Ascending aorta (tissue), 2 donors: ENCODE results near the gene RARA. TPM values are rescaled to one million over a fixed set of nuclear protein-coding genes. Genes with fewer than 3 reads are reported as not detected.

Source experiments
- DNase-seq, 2 donors: peaks; one replicate each; pipeline ENCODE4 v3.0.0-alpha.2; 2019; ENCODE audit warnings: low spot score in 2 of 2
- H3K27ac ChIP-seq, 2 donors: fragments of 200-600 bp; sonication (generic); one replicate each; pipeline ENCODE4 v1.5.1; 2016 to 2017; ENCODE audit warnings: mild to moderate bottlenecking in 1 of 2
- H3K27me3 ChIP-seq: fragments of 200-600 bp; sonication (generic); one replicate; pipeline ENCODE4 v1.5.1; 2017
- H3K36me3 ChIP-seq, 2 donors: fragments of 200-600 bp; sonication (generic); one replicate each; pipeline ENCODE4 v1.5.1; 2016
- H3K4me1 ChIP-seq, 2 donors: fragments of 200-600 bp; sonication (generic); one replicate each; pipeline ENCODE4 v1.5.1; 2016 to 2017; ENCODE audit warnings: mild to moderate bottlenecking in 1 of 2
- H3K4me3 ChIP-seq, 2 donors: fragments of 200-600 bp; sonication (generic); one replicate each; pipeline ENCODE4 v1.5.1; 2016 to 2017; ENCODE audit warnings: mild to moderate bottlenecking in 1 of 2
- H3K9me3 ChIP-seq, 2 donors: fragments of 200-600 bp; sonication (generic); one replicate each; pipeline ENCODE4 v1.5.1; 2016
- CTCF ChIP-seq, 3 experiments: fragments of 200-600 bp in 2 of 3; fragments of 450-650 bp in 1 of 3; sonication (generic) in 2 of 3; IDR thresholded peaks; one replicate each; pipeline ENCODE4 v1.5.1; 2016 to 2019; ENCODE audit warnings: antibody characterized with exemption in 3 of 3, mild to moderate bottlenecking in 1 of 3, moderate library complexity in 1 of 3
- intact Hi-C: fragments of 100-400 bp; cut with DNase I; formaldehyde crosslinking; loops from one replicate; pipeline ENCODE4 v1.15.1; 2023
- total RNA-seq: library from RNA; depleted of rRNA; stranded (reverse); fragments of >200 nt; gene quantifications from one replicate; pipeline ENCODE4 v1.1.0, GENCODE V29; 2016

Gene RARA
- total RNA-seq, 1 donor from 2014 or later: 77.3 TPM

- H3K36me3 ChIP-seq: peaks cover 41 to 70% of the 10 kb centered on the region in 2 donors
These were observed 43.9 kb downstream of the RARA start for GRCh38 chr17:40352779-40353394.

GRCh38 chr17:40354221-40355122 is 45.5 kb downstream of the RARA start:
- peaks cover 0 to 8% of the 10 kb centered on the region in 2 donors for H3K4me1 ChIP-seq
- no peak overlapping the region for H3K4me3 ChIP-seq
- no peaks in the 10 kb centered on the region for H3K9me3 ChIP-seq
- H3K27me3 ChIP-seq: no peaks in the 10 kb centered on the region
- TF ChIP-seq CTCF (IDR thresholded peaks at IDR 0.05): no peak
- DNase-seq: no peak
- peaks cover 41 to 67% of the 10 kb centered on the region in 2 donors for H3K36me3 ChIP-seq
- no peak overlapping the region for H3K27ac ChIP-seq
- intact Hi-C loops: loop anchor here (1.0 to 5.0 kb wide), 2 partner anchors 51 to 152 kb away; no protein-coding TSS in a partner anchor

More at GRCh38 chr17:40352779-40353394, 43.9 kb downstream of the RARA start:
- intact Hi-C loops: no loop called here
- Histone ChIP-seq H3K27me3 (no peaks in the 10 kb centered on the region), H3K4me1 (peaks cover 13 to 23% of the 10 kb centered on the region in 2 donors), H3K4me3 (no peak overlapping the region), H3K27ac (no peak overlapping the region), H3K9me3 (no peaks in the 10 kb centered on the region)
- TF ChIP-seq CTCF (IDR thresholded peaks at IDR 0.05): no peak
- no peak for DNase-seq

DNA sequence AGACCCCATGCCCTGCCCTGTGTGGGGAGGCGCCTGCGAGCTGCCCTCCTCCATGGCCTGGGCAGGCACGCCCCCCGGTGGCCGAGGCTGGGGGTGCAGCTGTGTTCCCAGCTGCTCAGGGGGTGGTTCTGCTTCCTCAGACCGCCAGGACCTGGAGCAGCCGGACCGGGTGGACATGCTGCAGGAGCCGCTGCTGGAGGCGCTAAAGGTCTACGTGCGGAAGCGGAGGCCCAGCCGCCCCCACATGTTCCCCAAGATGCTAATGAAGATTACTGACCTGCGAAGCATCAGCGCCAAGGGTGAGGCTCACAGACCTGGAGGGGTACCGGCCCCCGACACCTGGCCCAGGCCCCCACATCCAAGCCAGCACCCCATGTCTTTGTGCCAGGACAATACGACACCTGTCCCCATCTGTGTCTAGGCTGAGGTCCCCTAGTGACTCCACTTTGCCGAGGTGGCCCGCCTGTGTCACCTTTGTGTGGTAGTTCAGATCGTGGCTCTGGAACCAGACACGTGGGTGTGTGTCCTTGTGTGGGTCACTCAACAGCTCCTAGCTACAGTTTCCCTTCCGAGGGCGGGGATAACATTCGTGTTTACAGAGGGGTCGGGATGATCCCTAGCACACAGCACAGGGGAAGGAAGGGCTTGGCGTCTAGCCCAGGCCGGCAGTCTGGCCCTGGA is 46.3 kb downstream of the RARA start:
- intact Hi-C loops: loop anchor here (1.0 to 5.0 kb wide), 2 partner anchors 52 to 153 kb away; no protein-coding TSS in a partner anchor
- peaks cover 0 to 2% of the 10 kb centered on the region in 2 donors for H3K4me1 ChIP-seq
- no peak overlapping the region for H3K27ac ChIP-seq
- H3K9me3 ChIP-seq: no peaks in the 10 kb centered on the region
- TF ChIP-seq CTCF (IDR thresholded peaks at IDR 0.05): peak; percentile 95 to 98 (median 97)
- H3K4me3 ChIP-seq: no peak overlapping the region
- peaks cover 37 to 60% of the 10 kb centered on the region in 2 donors for H3K36me3 ChIP-seq
- no peaks in the 10 kb centered on the region for H3K27me3 ChIP-seq
- peak in 1 of 2 donors; percentile 89 for DNase-seq

DNA sequence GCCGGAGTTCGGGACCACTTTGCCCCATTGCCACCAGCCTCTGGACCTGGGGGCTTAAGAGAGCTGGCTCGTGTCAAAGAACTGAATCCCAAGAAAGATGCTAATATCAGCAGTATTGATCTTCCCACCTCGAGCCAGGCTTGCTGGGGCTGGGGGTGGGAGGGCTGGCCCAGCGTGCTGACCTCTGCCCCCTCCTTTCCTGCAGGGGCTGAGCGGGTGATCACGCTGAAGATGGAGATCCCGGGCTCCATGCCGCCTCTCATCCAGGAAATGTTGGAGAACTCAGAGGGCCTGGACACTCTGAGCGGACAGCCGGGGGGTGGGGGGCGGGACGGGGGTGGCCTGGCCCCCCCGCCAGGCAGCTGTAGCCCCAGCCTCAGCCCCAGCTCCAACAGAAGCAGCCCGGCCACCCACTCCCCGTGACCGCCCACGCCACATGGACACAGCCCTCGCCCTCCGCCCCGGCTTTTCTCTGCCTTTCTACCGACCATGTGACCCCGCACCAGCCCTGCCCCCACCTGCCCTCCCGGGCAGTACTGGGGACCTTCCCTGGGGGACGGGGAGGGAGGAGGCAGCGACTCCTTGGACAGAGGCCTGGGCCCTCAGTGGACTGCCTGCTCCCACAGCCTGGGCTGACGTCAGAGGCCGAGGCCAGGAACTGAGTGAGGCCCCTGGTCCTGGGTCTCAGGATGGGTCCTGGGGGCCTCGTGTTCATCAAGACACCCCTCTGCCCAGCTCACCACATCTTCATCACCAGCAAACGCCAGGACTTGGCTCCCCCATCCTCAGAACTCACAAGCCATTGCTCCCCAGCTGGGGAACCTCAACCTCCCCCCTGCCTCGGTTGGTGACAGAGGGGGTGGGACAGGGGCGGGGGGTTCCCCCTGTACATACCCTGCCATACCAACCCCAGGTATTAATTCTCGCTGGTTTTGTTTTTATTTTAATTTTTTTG is 47.1 kb downstream of the RARA start:
- Histone ChIP-seq H3K27me3 (no peaks in the 10 kb centered on the region), H3K4me1 (no peaks in the 10 kb centered on the region), H3K9me3 (no peaks in the 10 kb centered on the region), H3K27ac (no peak overlapping the region), H3K36me3 (peaks cover 37 to 53% of the 10 kb centered on the region in 2 donors), H3K4me3 (no peak overlapping the region)
- intact Hi-C loops: loop anchor here (1.0 to 5.0 kb wide), 2 partner anchors 53 to 154 kb away; no protein-coding TSS in a partner anchor
- TF ChIP-seq CTCF (IDR thresholded peaks at IDR 0.05): no peak
- DNase-seq: peak in 1 of 2 donors; percentile 66
